PFSK-1 (cell line): ENCODE data around the gene VSNL1.

ENCODE experiments used
- FOXP2 ChIP-seq: optimal IDR thresholded peaks from 2 replicates; pipeline ENCODE3; 2011; ENCODE audit warnings: borderline replicate concordance, control low read depth, inconsistent platforms; ENCODE audit not compliant: insufficient read depth; ENCODE audit errors: extremely low read length, extremely low read depth
- POLR2AphosphoS5 ChIP-seq: IDR thresholded peaks from 2 replicates; pipeline ENCODE4 v1.6.1; 2012; ENCODE audit warnings: low read depth, mild to moderate bottlenecking, control low read depth, low read length, moderate library complexity
- REST ChIP-seq, 2 experiments: IDR thresholded peaks; 2 replicates each; pipeline versions ENCODE4 v1.6.1 to v1.8.0; 2011 to 2012; ENCODE audit warnings: low read depth in 2 of 2, low read length in 2 of 2, control low read depth in 1 of 2, inconsistent platforms in 1 of 2, mild to moderate bottlenecking in 1 of 2, moderate library complexity in 1 of 2; ENCODE audit not compliant: insufficient read depth in 1 of 2
- SIN3A ChIP-seq: IDR thresholded peaks from 2 replicates; pipeline ENCODE4 v1.6.1; 2012; ENCODE audit warnings: mild to moderate bottlenecking, low read length, moderate library complexity, borderline replicate concordance; ENCODE audit not compliant: insufficient read depth
- TAF1 ChIP-seq: IDR thresholded peaks from 2 replicates; pipeline ENCODE4 v1.6.1; 2012; ENCODE audit warnings: low read length, control low read depth, borderline replicate concordance; ENCODE audit not compliant: insufficient read depth

The VSNL1 gene

GRCh38 chr2:17688600-17688999 lies 148.1 kb downstream of the VSNL1 start:
- TF ChIP-seq TAF1 (no peak), FOXP2 (no peak), SIN3A (no peak), POLR2AphosphoS5 (no peak), REST (IDR thresholded peaks at IDR 0.05; ENCODE audit: insufficient read depth in 1 of 2, low read depth in 2 of 2, low read length in 2 of 2) (no peak)

- no peak for TF ChIP-seq REST (IDR thresholded peaks at IDR 0.05; ENCODE audit: insufficient read depth in 1 of 2, low read depth in 2 of 2, low read length in 2 of 2)
These were observed 148.5 kb downstream of the VSNL1 start for GRCh38 chr2:17689010-17689409.

- TF ChIP-seq POLR2AphosphoS5 (no peak), REST (IDR thresholded peaks at IDR 0.05; ENCODE audit: insufficient read depth in 1 of 2, low read depth in 2 of 2, low read length in 2 of 2) (no peak)
These were observed 150.3 kb downstream of the VSNL1 start for GRCh38 chr2:17690776-17691175.
